Activated T-cell treated with anti-CD3 and anti-CD28 coated beads, Interleukin-2, amount 50 U/mL, for 72 hours (primary cell): ENCODE results near the gene SETD4. TPM values are rescaled to one million over a fixed set of nuclear protein-coding genes. Genes with fewer than 3 reads are reported as not detected.
A peak's percentile ranks its signal among the peaks of the same experiment; 100 is the strongest.

Experiments used
- ATAC-seq, 2 donors: fragments of 150-1000 bp; cut with Tn5 transposase; replicated peaks in 1 of 2; 2 replicates each; pipeline ENCODE4 v1.10.0; 2021; ENCODE audit warnings: moderate library complexity in 2 of 2, mild to moderate bottlenecking in 1 of 2
- DNase-seq, 2 donors: peaks; one replicate each; pipeline ENCODE4 v3.0.0; 2021 to 2022; ENCODE audit warnings: mixed read lengths in 1 of 2
- H3K27ac Mint-ChIP-seq: one replicate; pipeline ENCODE4 v1.8.0; 2022; ENCODE audit warnings: mild to moderate bottlenecking, moderate library complexity, mixed read lengths
- H3K27me3 Mint-ChIP-seq: one replicate; pipeline ENCODE4 v1.8.0; 2022; ENCODE audit warnings: low read depth, mixed read lengths
- H3K36me3 Mint-ChIP-seq, 2 donors: one replicate each; pipeline ENCODE4 v1.8.0; 2022; ENCODE audit warnings: mixed read lengths in 2 of 2, mild to moderate bottlenecking in 1 of 2; ENCODE audit not compliant: insufficient read depth in 2 of 2
- H3K4me1 Mint-ChIP-seq: one replicate; pipeline ENCODE4 v1.8.0; 2022; ENCODE audit warnings: low read depth, mixed read lengths
- H3K4me3 Mint-ChIP-seq, 2 donors: one replicate each; pipeline ENCODE4 v1.8.0; 2022; ENCODE audit warnings: mild to moderate bottlenecking in 2 of 2, mixed read lengths in 2 of 2, moderate library complexity in 2 of 2
- H3K9me3 Mint-ChIP-seq, 2 donors: one replicate each; pipeline ENCODE4 v1.8.0; 2022; ENCODE audit warnings: mixed read lengths in 2 of 2
- total RNA-seq, 2 donors: library from RNA; stranded (reverse); gene quantifications; one replicate each; pipeline ENCODE4 v1.2.3, GENCODE V29; 2022

SETD4 gene
- total RNA-seq, 2 donors from 2014 or later, result 14.0 to 16.7 TPM

DNA sequence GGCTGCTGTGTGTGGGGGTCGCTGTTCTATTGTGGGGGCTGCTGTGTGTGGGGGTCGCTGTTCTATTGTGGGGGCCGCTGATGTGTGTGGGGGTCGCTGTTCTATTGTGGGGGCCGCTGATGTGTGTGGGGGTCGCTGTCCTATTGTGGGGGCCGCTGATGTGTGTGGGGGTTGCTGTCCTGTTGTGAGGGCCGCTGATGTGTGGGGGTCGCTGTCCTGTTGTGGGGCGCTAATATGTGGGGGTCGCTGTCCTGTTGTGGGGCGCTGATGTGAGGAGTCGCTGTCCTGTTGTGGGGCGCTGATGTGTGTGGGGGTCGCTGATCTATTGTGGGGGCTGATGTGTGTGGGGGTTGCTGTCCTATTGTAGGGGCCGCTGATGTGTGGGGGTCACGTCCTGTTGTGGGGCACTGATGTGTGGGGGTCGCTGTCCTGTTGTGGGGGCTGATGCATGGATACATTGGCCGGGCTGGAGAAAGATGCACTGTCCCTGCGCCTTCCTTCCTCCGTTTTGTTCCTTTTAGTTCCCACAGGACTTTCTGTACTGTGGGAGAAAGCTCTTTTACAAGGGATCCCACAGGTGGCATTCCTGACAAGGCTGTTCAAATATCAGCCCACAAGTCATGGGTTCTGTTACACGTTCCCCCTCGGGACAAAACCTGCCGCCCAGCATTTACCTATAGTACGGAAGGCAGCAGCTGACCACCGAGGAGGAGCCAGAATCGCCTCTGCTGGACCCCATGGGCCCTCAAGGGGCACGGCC lies 27.5 kb downstream of the SETD4 start:
- no peak overlapping the region for H3K4me3 Mint-ChIP-seq
- H3K9me3 Mint-ChIP-seq, result no peaks in the 10 kb centered on the region
- no peak for DNase-seq
- peaks cover 7% of the 10 kb centered on the region for H3K4me1 Mint-ChIP-seq
- peaks cover 2 to 3% of the 10 kb centered on the region in 2 donors for H3K36me3 Mint-ChIP-seq
- no peaks in the 10 kb centered on the region for H3K27me3 Mint-ChIP-seq
- no peak overlapping the region for H3K27ac Mint-ChIP-seq
- no peak for ATAC-seq

GRCh38 chr21:36030581-36031189 lies 29.6 kb downstream of the SETD4 start:
- DNase-seq (no peak), ATAC-seq (no peak)
- Mint-ChIP-seq H3K27ac (no peak overlapping the region), H3K36me3 (no peaks in the 10 kb centered on the region), H3K4me1 (peaks cover 7% of the 10 kb centered on the region), H3K4me3 (no peak overlapping the region), H3K27me3 (no peaks in the 10 kb centered on the region), H3K9me3 (no peaks in the 10 kb centered on the region)

GRCh38 chr21:36029309-36029708 lies 31.0 kb downstream of the SETD4 start:
- H3K27ac Mint-ChIP-seq, result no peak overlapping the region
- H3K4me3 Mint-ChIP-seq, result no peak overlapping the region
- ATAC-seq, result no peak

DNA sequence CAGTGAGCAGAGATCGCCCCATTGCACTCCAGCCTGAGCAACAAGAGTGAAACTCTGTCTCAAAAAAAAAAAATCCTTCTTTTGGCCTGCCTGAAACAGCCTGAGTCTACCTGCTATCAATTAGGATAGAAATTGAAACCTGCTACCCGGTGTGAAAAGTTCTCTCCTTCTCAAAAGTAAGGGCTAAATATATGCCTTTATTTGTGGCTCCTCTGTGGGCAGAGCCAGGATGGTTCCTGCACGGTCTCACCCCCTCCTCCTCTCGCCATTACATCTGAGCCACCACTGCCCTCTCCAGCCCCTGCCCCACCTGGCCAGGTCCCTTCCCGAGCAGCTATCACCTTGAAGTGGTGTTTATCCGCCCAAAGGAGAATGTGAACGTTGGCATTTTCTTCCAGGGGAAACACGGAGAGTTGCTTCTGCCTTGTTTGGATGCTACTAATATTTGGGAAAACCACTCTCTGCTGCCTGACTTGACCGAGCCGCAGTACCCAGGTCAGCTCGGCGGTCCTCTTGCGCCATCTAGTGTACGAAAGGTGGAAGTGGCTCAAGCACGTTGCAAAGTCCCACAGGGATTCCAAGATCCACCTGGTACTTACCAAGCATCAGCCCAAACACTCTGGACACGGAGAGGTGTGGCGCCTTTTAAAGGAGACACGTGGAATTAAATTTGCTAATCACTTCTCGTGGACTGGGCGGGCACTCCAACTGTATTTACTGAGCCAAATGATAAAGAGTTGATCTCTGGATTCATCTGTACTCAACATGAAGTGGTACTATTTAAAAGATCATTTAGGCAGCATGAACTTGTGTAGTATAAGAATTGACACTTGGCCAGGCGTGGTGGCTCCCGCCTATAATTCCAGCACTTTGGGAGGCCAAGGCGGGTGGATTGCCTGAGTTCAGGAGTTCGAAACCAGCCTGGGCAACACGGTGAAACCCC lies 31.9 kb downstream of the SETD4 start:
- Mint-ChIP-seq H3K27me3 (no peaks in the 10 kb centered on the region), H3K27ac (no peak overlapping the region), H3K4me1 (peaks cover 7% of the 10 kb centered on the region), H3K4me3 (no peak overlapping the region), H3K36me3 (no peaks in the 10 kb centered on the region), H3K9me3 (no peaks in the 10 kb centered on the region)
- ATAC-seq (peak; percentile 79 to 82), DNase-seq (peak; percentile 55 to 70)

More at GRCh38 chr21:36029309-36029708, 31.0 kb downstream of the SETD4 start:
- no peaks in the 10 kb centered on the region for H3K27me3 Mint-ChIP-seq
- no peak for DNase-seq
- H3K4me1 Mint-ChIP-seq, result peaks cover 7% of the 10 kb centered on the region
- H3K36me3 Mint-ChIP-seq, result no peaks in the 10 kb centered on the region
- H3K9me3 Mint-ChIP-seq, result no peaks in the 10 kb centered on the region

- ATAC-seq, result no peak
- Mint-ChIP-seq H3K27me3 (no peaks in the 10 kb centered on the region), H3K4me3 (no peak overlapping the region), H3K4me1 (peaks cover 7% of the 10 kb centered on the region), H3K9me3 (no peaks in the 10 kb centered on the region), H3K36me3 (no peaks in the 10 kb centered on the region), H3K27ac (no peak overlapping the region)
- DNase-seq, result no peak
Observed at GRCh38 chr21:36027347-36027746, 33.0 kb downstream of the SETD4 start.

DNA sequence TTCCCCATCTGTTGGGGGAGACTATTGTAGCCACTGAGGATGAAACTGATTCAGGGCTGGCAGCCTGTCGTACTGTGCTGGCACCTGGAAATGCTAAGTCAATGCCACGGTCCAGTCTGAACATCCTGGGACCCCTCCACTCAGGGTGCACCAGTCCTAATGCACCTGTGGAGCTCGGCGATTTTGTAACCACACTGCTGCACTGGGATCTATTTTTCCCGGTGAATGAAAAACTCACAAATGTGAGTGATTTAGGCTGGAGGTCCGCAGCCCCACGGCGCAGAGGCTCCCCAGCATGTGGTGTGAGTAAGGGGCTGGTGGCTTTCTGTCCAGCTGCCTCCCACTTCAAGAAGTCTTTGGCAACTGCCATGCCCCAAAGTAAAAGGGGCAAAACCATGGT lies 35.5 kb downstream of the SETD4 start:
- no peak overlapping the region for H3K27ac Mint-ChIP-seq
- H3K36me3 Mint-ChIP-seq, result peaks cover 0 to 4% of the 10 kb centered on the region in 2 donors
- H3K27me3 Mint-ChIP-seq, result no peaks in the 10 kb centered on the region
- DNase-seq (no peak), ATAC-seq (no peak)
- peaks cover 7% of the 10 kb centered on the region for H3K4me1 Mint-ChIP-seq
- no peaks in the 10 kb centered on the region for H3K9me3 Mint-ChIP-seq
- H3K4me3 Mint-ChIP-seq, result no peak overlapping the region

- no peak overlapping the region for H3K27ac Mint-ChIP-seq
- H3K4me3 Mint-ChIP-seq, result no peak overlapping the region
- no peaks in the 10 kb centered on the region for H3K27me3 Mint-ChIP-seq
- H3K36me3 Mint-ChIP-seq, result peaks cover 0 to 4% of the 10 kb centered on the region in 2 donors
- DNase-seq, result no peak
- no peak for ATAC-seq
- peaks cover under 1% of the 10 kb centered on the region for H3K4me1 Mint-ChIP-seq
- H3K9me3 Mint-ChIP-seq, result no peaks in the 10 kb centered on the region
Observed at GRCh38 chr21:36023092-36023480, 37.2 kb downstream of the SETD4 start.

- Mint-ChIP-seq H3K4me1 (no peaks in the 10 kb centered on the region), H3K27me3 (no peaks in the 10 kb centered on the region)
Observed at GRCh38 chr21:36022427-36023091, 37.8 kb downstream of the SETD4 start.

GRCh38 chr21:36021251-36021837 lies 39.0 kb downstream of the SETD4 start:
- no peaks in the 10 kb centered on the region for H3K9me3 Mint-ChIP-seq
- H3K4me3 Mint-ChIP-seq, result no peak overlapping the region
- no peaks in the 10 kb centered on the region for H3K27me3 Mint-ChIP-seq
- no peak for ATAC-seq
- no peak for DNase-seq
- peaks cover 0 to 4% of the 10 kb centered on the region in 2 donors for H3K36me3 Mint-ChIP-seq
- H3K27ac Mint-ChIP-seq, result no peak overlapping the region
- H3K4me1 Mint-ChIP-seq, result no peaks in the 10 kb centered on the region

More at GRCh38 chr21:36022427-36023091, 37.8 kb downstream of the SETD4 start:
- Mint-ChIP-seq H3K27ac (no peak overlapping the region), H3K36me3 (peaks cover 0 to 4% of the 10 kb centered on the region in 2 donors), H3K4me3 (no peak overlapping the region), H3K9me3 (no peaks in the 10 kb centered on the region)
- DNase-seq (no peak), ATAC-seq (no peak)

- H3K27ac Mint-ChIP-seq, result no peak overlapping the region
- no peaks in the 10 kb centered on the region for H3K36me3 Mint-ChIP-seq
- H3K4me3 Mint-ChIP-seq, result no peak overlapping the region
- DNase-seq, result no peak
- peaks cover 7% of the 10 kb centered on the region for H3K27me3 Mint-ChIP-seq
- ATAC-seq, result no peak
- no peaks in the 10 kb centered on the region for H3K4me1 Mint-ChIP-seq
- H3K9me3 Mint-ChIP-seq, result no peaks in the 10 kb centered on the region
Observed at GRCh38 chr21:36015045-36015444, 45.3 kb downstream of the SETD4 start.

GRCh38 chr21:36010801-36011200 lies 49.5 kb downstream of the SETD4 start:
- DNase-seq (no peak), ATAC-seq (no peak)
- Mint-ChIP-seq H3K27me3 (peaks cover 7% of the 10 kb centered on the region), H3K36me3 (no peaks in the 10 kb centered on the region), H3K9me3 (no peaks in the 10 kb centered on the region), H3K4me1 (no peaks in the 10 kb centered on the region), H3K4me3 (no peak overlapping the region), H3K27ac (no peak overlapping the region)

- Mint-ChIP-seq H3K9me3 (no peaks in the 10 kb centered on the region), H3K27me3 (no peaks in the 10 kb centered on the region), H3K36me3 (no peaks in the 10 kb centered on the region), H3K27ac (no peak overlapping the region), H3K4me3 (no peak overlapping the region), H3K4me1 (no peaks in the 10 kb centered on the region)
- DNase-seq (no peak), ATAC-seq (no peak)
Observed at GRCh38 chr21:36008505-36008904, 51.8 kb downstream of the SETD4 start.
